ENCODE measurements around the gene ABHD17C.

DNA sequence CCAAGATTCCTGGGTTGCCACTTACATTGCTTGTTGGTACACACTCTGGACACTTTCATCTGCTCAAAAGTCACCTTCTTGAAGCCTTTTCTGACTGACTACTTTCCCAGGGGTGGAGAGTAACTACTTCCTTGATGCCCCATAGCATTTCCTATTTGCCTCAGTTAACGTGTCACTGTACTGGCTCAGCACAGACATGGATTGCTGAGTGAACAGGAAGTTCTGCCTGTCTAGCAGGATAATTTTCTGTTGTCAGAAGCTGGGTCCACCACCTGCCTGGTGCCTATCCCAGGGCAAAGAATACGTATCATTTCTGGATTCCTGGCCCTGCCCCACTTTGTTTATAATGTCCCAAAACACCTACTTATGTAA, 15.3 kb upstream of the ABHD17C start:
- TF ChIP-seq POLR2A (IDR thresholded peaks at IDR 0.05; ENCODE audit: low read length): no peak
- TF ChIP-seq GATA1 (IDR thresholded peaks at IDR 0.05; ENCODE audit: low read depth, low read length): no peak
